Endothelial cell of umbilical vein (primary cell): ENCODE results near the gene RPS6KA1. TPM values are rescaled to one million over a fixed set of nuclear protein-coding genes. Genes with fewer than 3 reads are reported as not detected.

ENCODE experiments used
- BruUV-seq: library from RNA; stranded (reverse); fragments of 400-500 nt; replicated peaks from 2 replicates; lab custom pipeline; 2021; lab: Mats Ljungman, UMichigan
- CTCF ChIA-PET: fragments of 300-600, 350-600 bp; sonication (Branson Sonifier 250); formaldehyde crosslinking; loops from one replicate; lab custom pipeline; 2021; ENCODE audit warnings: antibody characterized with exemption, inconsistent platforms; lab: Charles Lee
- POLR2A ChIA-PET: fragments of 300-600, 350-600 bp; sonication (Branson Sonifier 250); formaldehyde crosslinking; loops from one replicate; lab custom pipeline; 2021; ENCODE audit warnings: antibody characterized with exemption, inconsistent platforms; lab: Charles Lee
- DNase-seq: peaks from one replicate; pipeline ENCODE4 v3.0.0-alpha.2; 2011; ENCODE audit warnings: low read depth, low spot score
- FAIRE-seq: peaks from 2 replicates; lab custom pipeline; 2011; peaks lifted over from hg19 to GRCh38; lab: Jason Lieb, UNC
- H2AFZ ChIP-seq: 2 replicates; pipeline ENCODE4 v1.6.0; 2012; ENCODE audit warnings: low read depth, low read length, control low read depth, inconsistent platforms
- H3K27ac ChIP-seq: 2 replicates; pipeline ENCODE4 v1.5.1; 2011; ENCODE audit warnings: low read depth, mild to moderate bottlenecking, control low read depth, low read length, moderate library complexity; ENCODE audit not compliant: insufficient read depth
- H3K27me3 ChIP-seq, 2 experiments: 2 replicates each; pipeline versions ENCODE4 v1.6.0 to v1.6.1; 2011; ENCODE audit warnings: low read length in 2 of 2, mixed read lengths in 1 of 2; ENCODE audit not compliant: control insufficient read depth in 2 of 2, insufficient read depth in 2 of 2
- H3K36me3 ChIP-seq, 2 experiments: 2 replicates in 1 of 2; 3 replicates in 1 of 2; pipeline ENCODE4 v1.5.1; 2011; ENCODE audit warnings: low read length in 2 of 2, mild to moderate bottlenecking in 1 of 2, moderate library complexity in 1 of 2; ENCODE audit not compliant: control insufficient read depth in 2 of 2, insufficient read depth in 2 of 2; ENCODE audit errors: extremely low read depth in 1 of 2
- H3K4me1 ChIP-seq: 3 replicates; pipeline ENCODE4 v1.5.1; 2011; ENCODE audit warnings: mild to moderate bottlenecking, low read length; ENCODE audit not compliant: control insufficient read depth, insufficient read depth; ENCODE audit errors: extremely low read depth
- H3K4me2 ChIP-seq: 2 replicates; pipeline ENCODE4 v1.6.1; 2011; ENCODE audit warnings: low read length, control low read depth, mixed read lengths; ENCODE audit not compliant: insufficient read depth
- H3K4me3 ChIP-seq, 3 experiments: fragments of 200-600 bp in 1 of 3; sonication (generic), shearing (Covaris generic) in 1 of 3; replicated peaks in 1 of 3; 2 replicates each; pipeline ENCODE4 v1.5.1; 2011 to 2016; ENCODE audit warnings: control low read depth in 3 of 3, low read length in 3 of 3, mild to moderate bottlenecking in 2 of 3, inconsistent platforms in 1 of 3, low read depth in 1 of 3, moderate library complexity in 1 of 3; ENCODE audit not compliant: insufficient read depth in 1 of 3
- H3K79me2 ChIP-seq: 2 replicates; pipeline ENCODE4 v1.6.0; 2012; ENCODE audit warnings: low read length, inconsistent platforms; ENCODE audit not compliant: control insufficient read depth, insufficient read depth
- H3K9ac ChIP-seq: replicated peaks from 2 replicates; pipeline ENCODE3; 2011; ENCODE audit warnings: low read length, control low read depth; ENCODE audit not compliant: insufficient read depth; ENCODE audit errors: extremely low read depth
- H3K9me1 ChIP-seq: replicated peaks from 3 replicates; pipeline ENCODE4 v1.6.0; 2011; ENCODE audit warnings: mild to moderate bottlenecking, low read length; ENCODE audit not compliant: control insufficient read depth, insufficient read depth; ENCODE audit errors: extremely low read depth
- H3K9me3 ChIP-seq: replicated peaks from 2 replicates; pipeline ENCODE4 v1.5.1; 2012; ENCODE audit warnings: low read length, inconsistent platforms; ENCODE audit not compliant: control insufficient read depth, insufficient read depth
- H4K20me1 ChIP-seq: replicated peaks from 2 replicates; pipeline ENCODE3; 2011; ENCODE audit warnings: mild to moderate bottlenecking, low read length; ENCODE audit not compliant: control insufficient read depth, insufficient read depth; ENCODE audit errors: extremely low read depth
- EZH2 ChIP-seq: IDR thresholded peaks from 2 replicates; pipeline ENCODE4 v1.6.1; 2012; ENCODE audit warnings: borderline replicate concordance, low read depth, mild to moderate bottlenecking, moderate library complexity, low read length, inconsistent platforms; ENCODE audit not compliant: severe bottlenecking
- FOS ChIP-seq: IDR thresholded peaks from 2 replicates; pipeline ENCODE4 v1.6.1; 2011; ENCODE audit warnings: mild to moderate bottlenecking, low read length, moderate library complexity, borderline replicate concordance; ENCODE audit not compliant: insufficient read depth
- GATA2 ChIP-seq: IDR thresholded peaks from 2 replicates; pipeline ENCODE4 v1.7.0; 2011; ENCODE audit warnings: low read depth, mild to moderate bottlenecking, moderate library complexity, mixed read lengths, low read length; ENCODE audit not compliant: insufficient read length, insufficient read depth
- JUN ChIP-seq: IDR thresholded peaks from 2 replicates; pipeline ENCODE4 v1.6.1; 2011; ENCODE audit warnings: borderline replicate concordance, low read depth; ENCODE audit not compliant: insufficient read length, insufficient read depth
- MAX ChIP-seq: IDR thresholded peaks from 2 replicates; pipeline ENCODE4 v1.6.1; 2011; ENCODE audit not compliant: insufficient read depth, insufficient read length
- MYC ChIP-seq: IDR thresholded peaks from one replicate; pipeline ENCODE4 v1.6.1; 2011; ENCODE audit warnings: mild to moderate bottlenecking, low read depth, low read length
- POLR2A ChIP-seq: IDR thresholded peaks from 2 replicates; pipeline ENCODE4 v1.6.1; 2012; ENCODE audit warnings: low read depth, mild to moderate bottlenecking, control low read depth, low read length
- POLR2AphosphoS5 ChIP-seq: IDR thresholded peaks from 2 replicates; pipeline ENCODE4 v1.6.1; 2012; ENCODE audit warnings: low read depth, mild to moderate bottlenecking, control low read depth, low read length, moderate library complexity; ENCODE audit not compliant: insufficient read depth
- dilution Hi-C: fragments of 300-500 bp; cut with MboI; formaldehyde crosslinking; loops from one replicate; pipeline ENCODE4 v1.15.0; 2019; ENCODE audit warnings: low sequenced_read_pairs; ENCODE audit not compliant: extremely low pct_ligation_motif_present
- intact Hi-C: fragments of 100-400 bp; cut with micrococcal nuclease; formaldehyde crosslinking; loops from one replicate; pipeline ENCODE4 v1.10.0; 2022
- polyA plus RNA-seq, 4 experiments: library from polyadenylated mRNA; depleted of rRNA in 3 of 4; stranded (reverse) in 3 of 4; unstranded in 1 of 4; fragments of >200 nt; gene quantifications; 2 replicates each; pipeline versions ENCODE4 v1.2.1 to v1.2.3, GENCODE V29; 2011 to 2012; ENCODE audit warnings: missing spikeins in 1 of 4
- total RNA-seq: library from RNA; stranded (reverse); gene quantifications from 2 replicates; pipeline ENCODE4 v1.2.3, GENCODE V29; 2021
- TF ChIP-seq, protein P1 (sequence below), 2 donors: IDR thresholded peaks; 1 replicate in 1 of 2; 2 replicates in 1 of 2; pipeline ENCODE4 v1.5.1; 2011; ENCODE audit warnings: low read length in 2 of 2, mild to moderate bottlenecking in 2 of 2, moderate library complexity in 2 of 2, control low read depth in 1 of 2, inconsistent platforms in 1 of 2, low read depth in 1 of 2; ENCODE audit not compliant: insufficient read depth in 1 of 2; ENCODE audit errors: extremely low read depth in 1 of 2

The RPS6KA1 gene
- total and polyA plus RNA-seq, 2 donors (not counting 3 experiments of a cell fraction or from before 2014, with no cell fraction given), result 6.7 to 15.5 TPM

- CTCF ChIA-PET, result interaction anchor here (1.1 to 1.8 kb wide), 4 partner anchors 10 to 57 kb away, joined by 3 to 7 read pairs (median 6); no protein-coding TSS in a partner anchor
- FAIRE-seq, result no peak
Observed at GRCh38 chr1:26541431-26541815, 11.9 kb downstream of the RPS6KA1 start.

More at GRCh38 chr1:26541431-26541815, 11.9 kb downstream of the RPS6KA1 start:
- H3K9me1 ChIP-seq, result no peaks in the 10 kb centered on the region
- no peak overlapping the region for H3K4me2 ChIP-seq
- no peak overlapping the region for H3K4me3 ChIP-seq
- H3K27ac ChIP-seq, result no peak overlapping the region
- dilution Hi-C loops, result no loop called here
- no peaks in the 10 kb centered on the region for H3K9me3 ChIP-seq
- no peak overlapping the region for H2AFZ ChIP-seq
- no peaks in the 10 kb centered on the region for H3K79me2 ChIP-seq
- TF ChIP-seq GATA2 (no peak), JUN (no peak), FOS (no peak), POLR2AphosphoS5 (no peak), MAX (no peak), EZH2 (no peak), MYC (no peak), POLR2A (no peak)
- TF ChIP-seq, protein P1, sequence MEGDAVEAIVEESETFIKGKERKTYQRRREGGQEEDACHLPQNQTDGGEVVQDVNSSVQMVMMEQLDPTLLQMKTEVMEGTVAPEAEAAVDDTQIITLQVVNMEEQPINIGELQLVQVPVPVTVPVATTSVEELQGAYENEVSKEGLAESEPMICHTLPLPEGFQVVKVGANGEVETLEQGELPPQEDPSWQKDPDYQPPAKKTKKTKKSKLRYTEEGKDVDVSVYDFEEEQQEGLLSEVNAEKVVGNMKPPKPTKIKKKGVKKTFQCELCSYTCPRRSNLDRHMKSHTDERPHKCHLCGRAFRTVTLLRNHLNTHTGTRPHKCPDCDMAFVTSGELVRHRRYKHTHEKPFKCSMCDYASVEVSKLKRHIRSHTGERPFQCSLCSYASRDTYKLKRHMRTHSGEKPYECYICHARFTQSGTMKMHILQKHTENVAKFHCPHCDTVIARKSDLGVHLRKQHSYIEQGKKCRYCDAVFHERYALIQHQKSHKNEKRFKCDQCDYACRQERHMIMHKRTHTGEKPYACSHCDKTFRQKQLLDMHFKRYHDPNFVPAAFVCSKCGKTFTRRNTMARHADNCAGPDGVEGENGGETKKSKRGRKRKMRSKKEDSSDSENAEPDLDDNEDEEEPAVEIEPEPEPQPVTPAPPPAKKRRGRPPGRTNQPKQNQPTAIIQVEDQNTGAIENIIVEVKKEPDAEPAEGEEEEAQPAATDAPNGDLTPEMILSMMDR (IDR thresholded peaks at IDR 0.05; ENCODE audit: extremely low read depth in 1 of 2, insufficient read depth in 1 of 2, low read depth in 1 of 2, low read length in 2 of 2), result no peak
- H4K20me1 ChIP-seq, result no peaks in the 10 kb centered on the region
- intact Hi-C loops, result no loop called here
- H3K27me3 ChIP-seq, result no peaks in the 10 kb centered on the region
- H3K36me3 ChIP-seq, result no peaks in the 10 kb centered on the region
- H3K4me1 ChIP-seq, result peaks cover 2% of the 10 kb centered on the region
- DNase-seq, result no peak
- POLR2A ChIA-PET, result no interaction called here
- no TSS peak for BruUV-seq
- H3K9ac ChIP-seq, result no peak overlapping the region
